NCI-H1092 treated with DMSO at 0.1 percent for 48 hours (cell line): ENCODE data around the gene FAM168A.

Experiments
- DNase-seq: peaks from one replicate; lab custom pipeline; 2025; lab: John Stamatoyannopoulos, UW

FAM168A gene

DNA sequence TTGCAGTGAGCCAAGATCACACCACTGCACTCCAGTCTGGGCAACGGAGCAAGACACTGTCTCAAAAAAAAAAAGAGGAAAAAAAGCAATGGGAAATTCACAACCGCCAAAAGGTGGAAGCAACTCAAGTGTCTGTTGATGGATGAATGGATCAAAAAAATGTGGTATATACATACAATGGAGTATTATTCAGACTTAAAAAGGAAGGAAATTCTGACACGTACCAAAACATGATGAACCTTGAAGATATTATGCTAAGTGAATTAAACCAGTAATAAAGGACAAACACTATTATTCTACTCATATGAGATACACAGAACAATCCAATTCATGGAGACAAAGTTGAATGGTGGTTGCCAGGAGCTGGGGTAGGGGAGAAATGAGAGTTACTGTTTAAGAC lies 40.9 kb downstream of the FAM168A start:
- DNase-seq, result no peak

DNA sequence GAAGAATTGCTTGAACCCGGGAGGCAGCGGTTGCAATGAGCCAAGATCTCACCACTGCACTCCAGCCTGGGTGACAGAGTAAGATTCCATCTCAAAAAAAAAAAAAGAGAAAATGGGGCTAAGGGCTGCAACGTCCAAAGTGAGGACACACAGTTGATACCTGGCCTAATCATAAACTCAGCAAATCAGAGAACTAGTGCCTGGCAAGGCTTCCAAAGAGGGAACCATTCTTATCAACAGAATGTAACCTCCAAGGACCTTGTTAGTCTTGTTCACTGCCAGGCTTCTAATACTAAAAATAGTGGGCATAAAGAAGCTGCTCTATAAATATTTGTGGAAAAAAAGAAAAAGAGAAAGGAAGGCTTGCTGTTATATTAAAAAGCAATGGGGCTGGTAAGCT lies 42.3 kb downstream of the FAM168A start:
- no peak for DNase-seq

DNA sequence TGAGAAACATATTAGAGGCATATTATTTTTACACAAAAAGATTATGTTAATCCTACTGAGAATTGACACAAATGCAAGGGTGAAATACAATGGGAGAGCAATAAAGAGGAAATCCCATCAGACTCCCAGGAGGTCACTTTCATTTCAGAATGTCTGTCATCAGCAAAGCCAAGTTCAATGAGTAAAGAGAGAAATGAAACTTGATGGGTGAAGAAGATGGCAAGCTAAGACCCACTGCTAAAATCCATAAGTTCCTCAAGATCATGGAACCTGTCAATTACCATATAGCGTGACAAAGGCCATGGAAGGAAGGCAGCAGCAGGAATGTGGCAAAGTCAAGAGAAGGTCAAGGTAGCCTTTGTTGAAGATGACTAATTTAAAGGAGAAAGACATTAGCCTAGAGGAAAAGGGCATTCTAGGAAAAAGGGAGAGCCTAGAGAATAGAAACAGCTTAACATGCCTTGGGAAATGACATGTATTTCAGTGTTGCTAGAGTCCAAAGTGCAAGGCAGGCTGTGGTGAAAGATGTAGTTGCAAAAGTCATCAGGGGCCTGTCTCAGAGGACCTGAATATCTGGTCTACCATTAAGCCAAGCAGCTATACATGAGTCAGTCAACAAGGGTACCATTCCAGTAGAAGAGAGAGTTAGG lies 43.1 kb downstream of the FAM168A start:
- DNase-seq, result no peak

DNA sequence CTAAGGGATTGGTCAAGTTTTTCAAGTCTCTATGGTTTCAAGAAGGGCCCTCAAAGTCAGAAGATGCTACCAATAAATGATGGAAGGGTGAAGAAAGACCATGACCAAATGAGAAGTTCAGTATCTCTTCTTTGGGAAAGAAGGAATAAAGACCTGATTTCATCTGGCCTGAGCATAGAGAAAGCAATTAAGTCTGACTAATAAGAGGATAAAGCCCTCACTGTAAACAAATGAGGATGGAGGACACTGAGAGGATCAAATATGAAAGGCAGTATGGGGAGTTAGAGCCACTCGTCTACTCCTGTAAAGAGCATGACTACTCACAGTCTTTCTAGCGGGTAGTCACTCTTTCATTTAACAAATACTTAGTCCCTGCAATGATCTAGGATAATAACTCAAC lies 44.6 kb downstream of the FAM168A start:
- DNase-seq, result no peak

DNA sequence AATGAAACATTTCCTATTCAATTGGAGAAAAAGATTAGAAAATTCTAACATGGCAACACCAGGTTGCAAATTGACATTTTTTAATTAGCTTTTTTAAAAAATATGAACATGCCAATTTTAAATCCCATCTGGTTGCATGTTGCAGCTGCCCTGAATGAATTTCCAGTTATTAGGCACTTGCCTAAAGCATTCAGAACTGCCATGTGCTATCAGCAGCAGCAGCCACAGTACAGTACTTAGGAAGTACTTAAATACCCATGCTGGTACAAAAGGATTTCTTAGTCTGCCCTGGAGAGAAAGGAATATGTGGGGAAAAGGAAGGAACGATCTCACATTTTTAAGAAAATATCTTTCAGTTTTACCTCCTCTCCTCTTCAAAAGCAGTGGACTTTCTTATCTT lies 46.2 kb downstream of the FAM168A start:
- no peak for DNase-seq

DNA sequence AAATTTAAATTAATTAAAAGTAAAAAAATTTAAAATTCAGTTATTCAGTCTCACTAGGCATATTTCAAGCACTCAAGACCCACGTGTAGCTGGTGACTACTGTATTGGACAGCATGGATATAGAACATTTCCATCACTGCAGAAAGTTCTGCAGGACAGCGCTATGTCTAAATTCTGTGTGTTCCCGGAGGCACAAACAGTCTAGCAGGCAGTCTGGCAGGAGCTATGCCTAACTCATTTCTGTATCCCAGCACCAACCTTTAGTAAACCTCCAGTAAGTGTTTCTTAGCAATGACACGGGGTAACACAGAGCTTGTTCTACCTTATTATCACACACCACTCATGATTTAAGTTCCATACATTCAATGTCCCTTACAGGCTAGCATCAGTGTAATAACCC lies 48.5 kb downstream of the FAM168A start:
- DNase-seq, result no peak

DNA sequence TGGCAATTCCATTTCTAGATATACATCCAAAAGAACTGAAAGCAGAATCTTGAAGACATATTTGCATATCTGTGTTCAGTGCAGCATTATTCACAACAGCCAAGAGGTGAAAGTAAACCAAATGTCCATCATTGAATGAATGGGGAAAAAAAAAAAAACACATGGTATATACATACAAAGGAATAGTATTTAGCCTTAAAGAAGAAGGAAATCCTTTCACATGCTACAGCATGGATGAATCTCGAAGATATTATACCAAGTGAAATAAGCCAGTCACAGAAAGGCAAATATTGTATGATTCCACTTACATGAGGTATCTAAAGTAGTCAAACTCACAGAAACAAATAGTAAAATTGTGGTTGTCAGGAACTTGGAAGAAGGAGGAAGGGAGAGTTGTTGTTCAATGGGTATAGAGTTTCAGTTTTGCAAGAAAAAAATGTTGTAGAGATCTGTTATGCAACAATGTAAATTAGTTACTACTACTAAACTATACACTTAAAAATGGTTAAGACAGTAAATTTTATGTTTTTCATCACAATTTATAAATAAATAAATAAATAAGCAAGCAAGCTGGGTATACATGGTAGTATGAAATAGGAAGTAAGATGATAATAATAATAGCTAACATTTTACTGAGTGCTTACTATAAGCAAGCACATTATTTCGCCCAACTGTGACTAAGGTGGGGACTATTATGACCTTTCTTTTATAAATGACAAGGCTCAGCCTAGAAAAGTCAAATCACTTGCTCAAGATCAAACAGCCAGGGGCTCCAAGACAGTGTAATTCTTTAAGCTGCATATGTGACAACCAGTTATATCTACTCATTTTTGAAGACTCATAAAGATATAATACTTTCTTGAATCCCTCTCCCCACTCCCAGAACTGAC lies 50.0 kb downstream of the FAM168A start:
- no peak for DNase-seq

DNA sequence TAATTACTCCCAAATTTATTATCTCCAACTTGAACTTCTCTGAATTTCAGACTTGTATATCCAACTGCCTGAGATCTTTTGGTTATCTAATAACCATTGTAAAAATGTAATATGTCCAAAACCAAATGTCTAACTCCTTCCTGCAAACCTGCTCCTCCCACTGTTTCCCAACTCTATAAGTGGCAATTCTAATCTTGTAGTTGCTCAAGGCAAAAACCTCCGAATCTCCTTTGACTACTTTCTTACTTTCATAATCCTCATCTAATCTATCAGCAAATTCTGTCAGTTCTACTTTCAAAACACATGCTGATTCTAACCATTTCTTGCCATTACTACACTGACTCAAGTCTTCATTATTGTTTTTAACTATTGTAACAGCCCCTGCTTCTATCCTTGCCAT lies 55.7 kb downstream of the FAM168A start:
- DNase-seq, result no peak

DNA sequence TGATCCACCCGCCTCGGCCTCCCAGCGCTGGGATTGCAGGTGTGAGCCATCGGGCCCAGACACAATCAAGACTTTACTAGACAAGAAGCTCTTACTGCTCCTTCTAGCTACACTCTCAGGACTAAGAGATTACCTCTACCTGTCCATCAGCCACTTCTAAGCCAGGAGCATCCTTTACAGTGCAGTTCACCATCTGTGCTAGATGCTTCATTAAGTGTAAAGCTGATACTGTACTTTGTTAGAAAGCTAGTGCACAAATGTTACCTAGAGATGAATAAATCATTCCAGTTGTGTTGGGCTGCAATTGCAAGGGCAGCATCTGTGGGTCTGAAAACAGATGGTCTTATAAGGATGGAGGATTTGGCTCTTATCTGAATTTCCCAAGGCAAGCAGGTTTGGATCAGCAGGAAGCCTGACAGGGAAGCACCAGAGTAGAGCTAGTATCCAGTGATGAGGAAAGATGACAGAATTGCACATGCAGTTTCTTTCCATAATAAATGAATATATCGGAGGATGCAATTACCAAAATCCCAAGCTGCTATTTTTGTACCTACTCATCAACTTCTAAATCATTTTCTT lies 58.3 kb downstream of the FAM168A start:
- no peak for DNase-seq

DNA sequence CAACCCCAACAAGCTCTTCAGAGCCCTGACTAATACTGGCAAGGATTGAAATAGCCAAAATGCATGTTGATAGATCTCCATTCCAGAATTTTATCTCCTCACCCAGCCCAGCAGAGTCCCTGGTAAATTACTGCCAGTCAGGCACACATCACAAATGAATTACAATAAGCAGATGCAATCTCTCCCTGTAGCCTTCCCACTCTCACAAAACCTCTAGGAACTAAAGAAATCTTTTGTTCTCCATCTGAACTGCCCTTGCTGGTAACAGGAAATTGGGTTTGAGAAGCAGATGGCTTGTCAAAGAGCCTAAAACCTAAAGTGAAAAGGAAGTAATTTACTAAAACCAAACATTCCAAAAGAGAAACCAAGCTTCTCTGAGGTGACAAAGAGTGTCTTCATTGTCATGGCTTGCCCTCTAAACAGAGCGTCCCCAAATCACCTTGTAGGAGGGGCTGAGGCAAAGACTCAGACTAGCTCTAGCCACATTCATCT lies 59.5 kb downstream of the FAM168A start:
- no peak for DNase-seq

DNA sequence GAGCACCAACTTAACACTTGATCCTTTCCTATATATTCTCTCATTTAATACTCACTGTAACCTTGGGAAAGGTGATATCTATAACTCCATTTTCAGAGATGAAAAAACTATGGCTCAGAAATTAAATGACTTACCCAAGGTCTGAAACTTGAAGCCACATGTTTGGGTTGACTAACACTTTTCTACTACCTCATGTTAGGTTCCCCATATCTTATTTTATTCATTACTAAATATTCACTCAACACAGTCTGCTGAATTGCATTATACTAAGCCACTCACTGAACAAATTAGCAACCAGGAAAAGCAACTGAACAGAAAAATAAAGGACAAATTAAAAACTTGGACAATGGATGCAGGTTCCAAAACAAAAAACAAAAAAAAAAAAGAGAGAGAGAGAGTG lies 59.9 kb downstream of the FAM168A start:
- DNase-seq, result no peak

DNA sequence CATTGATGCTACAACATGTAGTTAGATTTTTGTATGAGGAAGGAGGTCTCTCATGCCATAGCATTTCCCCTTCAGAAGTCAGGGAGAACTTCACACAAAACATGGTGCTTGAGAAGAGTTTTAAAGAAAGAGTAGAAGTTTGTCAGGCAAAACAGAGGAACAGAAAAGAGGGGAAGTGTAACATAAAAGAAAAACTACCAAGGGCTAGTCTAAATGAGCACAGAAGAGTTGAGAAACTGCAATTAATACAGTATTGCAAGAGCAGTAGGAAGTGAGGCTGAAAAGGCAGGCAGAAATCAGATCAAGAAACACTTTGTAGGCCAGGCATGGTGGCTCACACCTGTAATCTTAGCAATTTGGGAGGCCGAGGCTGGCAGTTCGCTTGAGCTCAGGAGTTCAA lies 61.0 kb downstream of the FAM168A start:
- no peak for DNase-seq

DNA sequence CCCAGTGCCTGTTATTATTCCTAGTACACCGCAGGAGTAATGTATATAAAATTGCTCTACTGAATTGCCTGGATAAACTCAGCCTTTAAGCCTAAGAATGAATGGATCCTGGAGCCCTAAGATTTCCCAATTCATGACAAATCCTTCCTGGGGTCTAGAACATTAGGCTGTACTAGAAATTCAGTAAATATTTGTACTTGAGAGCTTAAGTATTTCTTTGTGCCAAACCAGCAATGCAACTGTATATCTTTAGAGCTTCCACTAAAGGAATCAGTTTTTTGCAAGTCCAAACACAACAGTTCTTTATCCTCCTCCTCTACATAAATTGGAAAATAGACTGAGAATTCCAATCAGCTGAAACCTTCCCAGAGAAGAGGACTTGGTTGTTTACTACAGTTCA lies 65.6 kb downstream of the FAM168A start:
- DNase-seq, result no peak

DNA sequence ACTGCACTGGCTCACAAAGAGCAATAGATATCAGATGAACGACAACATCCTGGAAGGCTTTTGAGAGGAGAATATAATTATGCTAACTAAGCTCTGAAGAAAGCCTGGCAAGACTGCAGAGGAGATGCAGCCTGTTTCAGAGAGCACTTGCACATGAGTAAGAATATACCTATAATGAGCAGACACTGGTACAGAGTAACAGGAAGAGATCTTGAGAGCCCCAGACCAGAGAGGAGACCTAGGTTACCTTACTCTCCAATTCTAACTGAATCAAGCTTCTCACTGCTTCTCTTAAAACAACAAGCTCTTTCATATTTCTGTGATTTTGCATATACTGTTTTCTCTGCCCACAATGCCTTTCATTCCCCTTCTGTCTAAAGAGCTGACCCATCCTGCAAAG lies 66.5 kb downstream of the FAM168A start:
- no peak for DNase-seq

DNA sequence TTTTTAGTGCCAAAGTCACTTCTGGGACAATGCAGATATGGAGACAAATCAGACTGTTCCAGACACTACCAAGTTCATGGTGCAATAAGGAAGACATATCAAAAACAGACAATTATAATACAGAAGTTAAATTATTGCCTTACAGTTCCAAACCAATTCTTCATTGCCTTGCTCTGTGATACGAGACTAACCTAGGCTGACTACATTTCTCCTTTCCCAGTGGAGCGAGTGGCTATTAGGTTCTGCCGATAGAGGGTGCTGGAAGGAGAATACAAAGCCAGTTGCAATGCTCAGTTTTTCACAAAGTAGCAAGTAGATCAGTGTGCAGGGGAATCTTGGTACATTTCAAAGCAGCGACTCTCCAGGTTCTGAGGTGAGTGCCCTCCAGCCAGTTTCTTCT lies 67.8 kb downstream of the FAM168A start:
- no peak for DNase-seq

DNA sequence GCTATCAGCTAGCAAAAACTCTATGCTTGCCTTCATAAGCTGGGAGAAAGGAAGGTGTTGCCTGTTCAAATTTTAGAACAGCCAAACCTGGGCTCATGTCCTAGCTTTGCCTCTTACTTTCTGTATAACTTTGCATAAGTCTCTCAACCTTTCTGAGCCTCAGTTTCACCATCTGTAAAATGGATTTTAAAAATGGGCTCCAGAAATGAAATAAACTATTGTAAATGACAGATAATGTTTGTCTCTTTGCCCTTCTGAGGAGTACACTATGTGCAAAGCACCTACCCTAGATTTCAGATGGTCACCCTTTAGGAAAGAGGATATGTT lies 68.7 kb downstream of the FAM168A start:
- no peak for DNase-seq

DNA sequence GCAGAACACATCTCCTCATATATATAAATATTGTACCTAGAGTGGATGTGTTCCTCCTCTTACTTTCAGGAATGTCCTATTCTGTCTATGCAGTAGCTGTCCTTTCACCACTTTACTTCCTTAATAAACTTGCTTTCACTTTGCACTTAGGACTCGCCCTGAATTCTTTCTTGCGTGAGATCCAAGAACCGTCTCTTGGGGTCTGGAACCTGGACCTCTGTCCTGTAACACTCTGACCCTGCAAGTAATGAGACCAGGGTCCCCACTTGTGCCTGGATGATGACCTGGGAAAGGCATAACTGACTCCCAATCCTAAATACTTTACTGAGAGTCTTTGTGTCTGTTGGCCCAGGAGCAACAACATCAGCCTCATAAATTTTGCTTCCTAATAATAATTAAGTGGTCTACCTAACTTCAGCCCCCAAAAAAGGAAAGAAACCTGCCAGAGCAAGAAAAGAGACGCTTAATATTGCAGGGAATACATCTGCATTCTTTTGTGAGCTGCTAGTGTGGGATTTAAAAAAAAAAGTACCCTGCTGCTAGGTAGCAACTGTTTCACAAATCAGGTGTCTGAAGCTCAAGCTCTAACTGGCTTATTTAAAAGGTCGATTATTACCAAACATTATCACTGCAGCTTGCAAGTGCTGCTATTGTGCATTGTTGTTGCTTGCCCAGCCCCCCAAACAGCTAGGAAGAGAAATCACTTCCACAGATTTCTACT lies 69.3 kb downstream of the FAM168A start:
- DNase-seq, result no peak

DNA sequence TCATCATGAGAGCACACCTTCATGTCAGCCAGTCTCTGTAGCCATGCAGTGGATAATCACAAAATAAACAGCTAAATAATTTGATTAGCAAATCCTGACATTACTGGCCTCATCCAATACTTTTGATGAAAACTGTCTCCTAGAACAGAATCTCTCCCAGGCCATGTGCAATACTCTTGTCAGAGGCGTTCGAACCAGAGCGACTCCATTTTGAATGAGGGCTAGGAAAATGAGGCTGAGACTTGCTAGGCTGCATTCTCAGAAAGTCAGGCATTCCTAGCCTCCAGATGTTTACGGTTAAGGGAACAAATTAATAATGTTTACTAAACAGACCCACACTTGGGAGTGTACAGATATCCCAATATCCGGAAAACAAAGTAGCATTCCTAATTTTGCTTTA lies 69.9 kb downstream of the FAM168A start:
- DNase-seq, result no peak

DNA sequence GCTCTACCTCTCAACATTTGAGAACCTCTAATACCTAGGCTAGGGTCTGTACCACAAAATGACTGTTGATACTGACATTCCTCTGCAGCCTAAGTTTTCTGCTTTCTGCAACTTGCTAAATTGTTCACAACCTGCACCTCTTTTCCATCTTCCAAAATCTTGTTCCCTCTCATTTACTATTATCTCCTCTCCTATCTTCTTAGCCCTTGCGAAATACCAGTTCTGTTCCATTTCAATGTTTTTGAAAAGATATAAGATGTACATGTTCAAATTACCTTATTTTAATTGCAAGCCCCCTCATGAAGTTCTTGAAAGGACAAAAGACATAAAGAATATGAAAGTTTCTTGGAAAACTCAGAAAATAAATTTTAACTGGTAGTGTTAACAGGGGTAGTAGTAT lies 72.3 kb downstream of the FAM168A start:
- no peak for DNase-seq

DNA sequence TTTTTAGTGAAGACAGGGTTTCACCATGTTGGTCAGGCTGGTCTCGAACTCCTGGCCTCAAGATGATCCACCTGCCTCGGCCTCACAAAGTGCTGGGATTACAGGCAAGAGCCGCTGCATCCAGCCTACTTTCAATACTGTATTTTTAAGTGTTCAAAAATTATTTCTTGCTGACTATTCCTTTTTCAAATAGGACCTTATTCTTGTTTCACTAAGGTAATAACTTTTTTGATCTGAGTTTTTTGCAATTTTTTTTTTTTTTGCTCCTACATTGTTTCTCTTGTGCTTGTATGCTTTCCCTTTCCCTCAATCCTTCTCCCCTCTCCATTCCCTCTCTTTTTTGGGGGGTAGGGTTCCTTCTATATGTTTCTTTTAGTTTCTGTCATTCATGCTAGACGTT lies 73.1 kb downstream of the FAM168A start:
- no peak for DNase-seq

DNA sequence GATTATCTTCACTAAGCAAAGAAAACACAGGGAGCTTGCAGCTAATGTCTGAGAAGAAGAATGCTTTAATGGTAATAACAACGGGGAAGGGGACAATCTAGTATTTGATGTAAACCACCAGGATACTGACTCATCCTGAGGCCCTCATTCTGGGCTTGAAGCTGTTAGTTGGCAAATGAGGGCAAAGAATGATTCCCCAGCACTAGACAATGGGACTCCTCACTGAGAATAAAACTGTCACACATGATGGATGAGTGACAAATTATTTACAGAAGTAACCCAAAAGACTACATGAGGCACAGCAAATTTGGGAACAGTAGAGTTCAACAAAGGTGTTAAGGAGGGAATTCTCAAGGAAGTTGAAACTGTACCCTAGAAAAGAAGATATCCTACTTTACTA lies 76.3 kb downstream of the FAM168A start:
- DNase-seq, result no peak

DNA sequence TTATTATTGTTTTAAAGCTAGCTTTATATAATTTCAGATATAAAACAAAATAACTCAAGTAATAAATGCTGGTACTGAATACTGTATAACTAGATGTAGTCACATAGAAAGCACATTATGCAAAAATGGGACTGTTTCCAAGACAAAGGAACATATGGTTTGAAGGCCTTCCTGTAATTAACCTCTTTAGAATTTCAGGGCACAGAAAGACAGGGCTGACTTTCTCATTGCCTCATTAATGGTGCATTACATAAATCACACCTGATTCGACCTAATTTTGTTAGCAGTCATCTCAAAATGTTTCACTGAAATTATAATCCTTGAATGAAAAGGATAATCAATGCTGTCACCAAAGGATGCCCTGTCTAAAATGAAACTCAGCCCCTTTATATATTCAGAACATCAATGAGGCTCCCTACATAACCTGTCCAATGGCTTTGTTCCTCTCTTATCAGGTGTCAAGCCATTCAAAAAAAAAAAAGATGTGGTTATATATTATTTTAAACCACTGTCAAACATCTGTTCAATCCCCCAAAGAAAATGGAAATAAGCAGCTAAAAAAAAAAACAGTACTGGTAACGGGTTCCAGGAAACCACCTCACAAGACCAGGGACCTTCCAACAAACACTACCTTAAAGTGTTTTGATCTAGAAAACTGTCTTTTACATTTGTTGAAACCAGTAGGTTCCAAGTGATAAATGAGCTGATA lies 77.4 kb downstream of the FAM168A start:
- DNase-seq, result no peak
